Right renal cortex interstitium (tissue), 3 donors: ENCODE measurements around the gene NEK11. TPM values are rescaled to one million over a fixed set of nuclear protein-coding genes. Genes with fewer than 3 reads are reported as not detected.

Experiments used
- DNase-seq, 3 donors: peaks; one replicate each; pipeline ENCODE4 v3.0.0-alpha.2; 2013; ENCODE audit warnings: low read depth in 3 of 3, low spot score in 2 of 3
- polyA plus RNA-seq, 3 donors: library from polyadenylated mRNA; unstranded; fragments of 120-200 nt; gene quantifications; one replicate each; pipeline ENCODE4 v1.2.1, GENCODE V29; 2013; ENCODE audit not compliant: insufficient read length in 3 of 3

The NEK11 gene
- polyA plus RNA-seq, 3 donors, result 19.2 to 22.1 (median 21.7) TPM

- no peak for DNase-seq
Observed at GRCh38 chr3:131393051-131393450, 366.4 kb downstream of the NEK11 start.

DNA sequence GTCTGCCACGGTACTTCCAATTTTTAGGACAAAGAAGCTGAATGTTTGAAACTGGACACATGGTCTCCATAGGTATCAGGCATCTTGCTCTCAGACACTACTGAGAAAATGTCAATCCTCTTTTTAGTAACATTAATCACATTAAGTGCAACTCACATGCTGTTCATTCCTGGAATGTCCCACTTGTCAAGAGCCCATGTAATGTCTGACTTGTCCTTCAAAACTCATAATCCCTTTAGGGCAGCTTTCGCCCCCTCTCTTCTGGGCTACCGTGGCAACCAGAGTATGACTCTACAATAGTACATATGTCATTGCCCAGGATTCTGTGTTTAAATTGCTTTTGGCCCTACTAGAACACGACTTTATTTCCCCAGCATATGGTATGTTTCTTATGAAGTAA lies 367.2 kb downstream of the NEK11 start:
- DNase-seq, result no peak

DNA sequence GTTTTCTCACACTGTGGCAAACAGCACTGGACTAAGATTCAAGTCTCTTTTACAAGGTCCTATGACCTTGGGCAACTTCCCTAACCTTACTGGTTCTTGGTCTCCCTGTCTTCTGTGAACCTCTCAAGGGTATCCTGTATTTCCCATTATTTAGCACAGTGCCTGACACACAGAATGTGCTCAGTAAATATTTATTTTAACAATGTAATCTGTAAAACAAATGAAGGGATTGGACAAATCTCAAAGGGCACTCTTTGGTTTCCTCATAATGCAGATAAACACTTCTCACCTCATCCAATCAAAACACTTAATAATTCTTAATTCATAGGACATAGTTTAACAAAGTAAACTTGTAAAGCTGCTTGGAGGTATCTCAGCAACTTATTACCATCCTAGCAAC lies 367.7 kb downstream of the NEK11 start:
- no peak for DNase-seq

DNA sequence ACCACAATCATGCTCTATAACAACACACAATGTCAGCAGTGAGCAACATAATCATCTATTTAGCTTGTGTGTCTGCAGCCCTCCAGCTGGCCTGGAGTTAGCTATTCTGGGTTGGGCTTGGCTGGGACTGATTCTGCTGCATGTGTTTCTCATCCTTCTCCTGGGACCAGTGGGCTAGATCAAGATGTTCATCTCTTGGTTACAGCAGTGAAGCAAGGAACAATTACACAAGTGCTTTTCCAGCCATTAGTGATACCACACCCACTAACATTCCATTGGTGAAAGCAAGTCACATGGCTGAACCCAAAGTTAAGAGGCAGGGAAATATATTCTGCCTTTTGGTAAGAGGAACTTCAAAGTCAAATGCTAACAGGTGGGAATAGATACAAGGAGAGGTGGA lies 369.5 kb downstream of the NEK11 start:
- no peak for DNase-seq

GRCh38 chr3:131397889-131398288 lies 371.2 kb downstream of the NEK11 start:
- DNase-seq, result no peak

Other genes with a start within 250 kb of the NEK11 start
- 100 to 1,000 TPM; 144 to 158 (median 153) TPM for gene ATP2C1, start 132.8 kb upstream of the NEK11 start, polyA plus RNA-seq
- 10 to 100 TPM; 14.6 to 17.5 (median 16.6) TPM for gene ASTE1, start 52 bp upstream of the NEK11 start, polyA plus RNA-seq